IMR-90 (cell line): ENCODE measurements around the gene RADX. TPM values are rescaled to one million over a fixed set of nuclear protein-coding genes. Genes with fewer than 3 reads are reported as not detected.

Source experiments
- ATAC-seq: fragments of 200-7000 bp; cut with Tn5 transposase; 2 replicates; pipeline ENCODE4 v1.9.1; 2020; ENCODE audit warnings: low read depth, mild to moderate bottlenecking, moderate library complexity
- BruUV-seq: library from RNA; stranded (reverse); fragments of 400-500 nt; replicated peaks from 2 replicates; lab custom pipeline; 2021; lab: Mats Ljungman, UMichigan
- CTCF ChIA-PET: fragments of 300-600 bp; formaldehyde crosslinking; extraction: SDS; loops from one replicate; lab custom pipeline; 2021; ENCODE audit warnings: antibody characterized with exemption; lab: Yijun Ruan, JAX
- POLR2A ChIA-PET: fragments of 300-600 bp; sonication (Branson Sonifier 250); formaldehyde crosslinking; loops from one replicate; lab custom pipeline; 2022; ENCODE audit warnings: antibody characterized with exemption; ENCODE audit not compliant: unreplicated experiment; lab: Charles Lee
- DNase-seq: peaks from one replicate; pipeline ENCODE4 v3.0.0; 2013
- H2AFZ ChIP-seq: replicated peaks from 2 replicates; pipeline ENCODE3; 2013; ENCODE audit warnings: low read length, mild to moderate bottlenecking; ENCODE audit not compliant: poor library complexity
- H2AK5ac ChIP-seq: 2 replicates; pipeline ENCODE4 v1.6.1; 2013; ENCODE audit warnings: low read depth, low read length, inconsistent platforms
- H2AK9ac ChIP-seq: replicated peaks from 2 replicates; pipeline ENCODE3; 2013; ENCODE audit warnings: mild to moderate bottlenecking, low read depth, low read length, moderate library complexity; ENCODE audit not compliant: poor library complexity
- H2BK120ac ChIP-seq: 2 replicates; pipeline ENCODE4 v1.6.1; 2013; ENCODE audit warnings: low read depth, low read length, inconsistent platforms
- H2BK15ac ChIP-seq: 3 replicates; pipeline ENCODE4 v1.6.1; 2013; ENCODE audit warnings: low read depth, low read length, inconsistent platforms
- H2BK20ac ChIP-seq: 2 replicates; pipeline ENCODE4 v1.6.1; 2013; ENCODE audit warnings: low read depth, mild to moderate bottlenecking, inconsistent platforms, low read length, moderate library complexity
- H2BK5ac ChIP-seq: 2 replicates; pipeline ENCODE4 v1.6.1; 2013; ENCODE audit warnings: mild to moderate bottlenecking, low read depth, low read length, inconsistent platforms; ENCODE audit not compliant: poor library complexity, severe bottlenecking
- H3K14ac ChIP-seq: replicated peaks from 2 replicates; pipeline ENCODE4 v1.6.1; 2013; ENCODE audit warnings: low read depth, low read length, inconsistent platforms
- H3K18ac ChIP-seq: 2 replicates; pipeline ENCODE4 v1.6.1; 2013; ENCODE audit warnings: low read depth, low read length, control low read depth
- H3K23ac ChIP-seq: 2 replicates; pipeline ENCODE4 v1.6.1; 2013; ENCODE audit warnings: low read depth, low read length, inconsistent platforms
- H3K27ac ChIP-seq: 2 replicates; pipeline ENCODE4 v1.5.1; 2013; ENCODE audit warnings: mild to moderate bottlenecking, control low read depth, low read length; ENCODE audit not compliant: insufficient read depth
- H3K27me3 ChIP-seq: 2 replicates; pipeline ENCODE4 v1.6.1; 2013; ENCODE audit warnings: low read length; ENCODE audit not compliant: control insufficient read depth, insufficient read depth
- H3K36me3 ChIP-seq: 2 replicates; pipeline ENCODE4 v1.6.1; 2013; ENCODE audit warnings: low read length, mixed read lengths; ENCODE audit not compliant: control insufficient read depth, insufficient read depth
- H3K4ac ChIP-seq: 2 replicates; pipeline ENCODE4 v1.6.1; 2013; ENCODE audit warnings: low read depth, low read length, inconsistent platforms
- H3K4me1 ChIP-seq: 2 replicates; pipeline ENCODE4 v1.6.1; 2013; ENCODE audit warnings: low read length, mixed read lengths; ENCODE audit not compliant: control insufficient read depth, insufficient read depth
- H3K4me2 ChIP-seq: 2 replicates; pipeline ENCODE4 v1.6.1; 2013; ENCODE audit warnings: low read depth, mild to moderate bottlenecking, control low read depth, low read length, moderate library complexity
- H3K4me3 ChIP-seq: 2 replicates; pipeline ENCODE4 v1.5.1; 2013; ENCODE audit warnings: low read depth, mild to moderate bottlenecking, control low read depth, low read length, moderate library complexity; ENCODE audit not compliant: insufficient read depth
- H3K56ac ChIP-seq: 2 replicates; pipeline ENCODE4 v1.6.1; 2013; ENCODE audit warnings: low read length, inconsistent platforms; ENCODE audit not compliant: insufficient read depth; ENCODE audit errors: extremely low read depth
- H3K79me1 ChIP-seq, 2 experiments: 2 replicates each; pipeline ENCODE4 v1.6.1; 2013; ENCODE audit warnings: low read length in 2 of 2, inconsistent platforms in 1 of 2, low read depth in 1 of 2
- H3K9ac ChIP-seq: 2 replicates; pipeline ENCODE4 v1.6.1; 2013; ENCODE audit warnings: low read depth, low read length, control low read depth
- H3K9me1 ChIP-seq: 2 replicates; pipeline ENCODE4 v1.6.1; 2013; ENCODE audit warnings: low read length, inconsistent platforms; ENCODE audit not compliant: insufficient read depth
- H3K9me3 ChIP-seq: 2 replicates; pipeline ENCODE4 v1.6.1; 2013; ENCODE audit warnings: low read length; ENCODE audit not compliant: control insufficient read depth, insufficient read depth
- H4K20me1 ChIP-seq: 2 replicates; pipeline ENCODE4 v1.6.1; 2013; ENCODE audit warnings: low read length, inconsistent platforms; ENCODE audit not compliant: insufficient read depth
- H4K5ac ChIP-seq: 2 replicates; pipeline ENCODE4 v1.6.1; 2013; ENCODE audit warnings: mild to moderate bottlenecking, low read depth, low read length, control low read depth
- H4K8ac ChIP-seq, 2 experiments: 2 replicates each; pipeline ENCODE4 v1.6.1; 2013; ENCODE audit warnings: low read depth in 2 of 2, low read length in 2 of 2, control low read depth in 1 of 2, inconsistent platforms in 1 of 2
- H4K91ac ChIP-seq: 2 replicates; pipeline ENCODE4 v1.6.1; 2013; ENCODE audit warnings: low read depth, low read length, inconsistent platforms; ENCODE audit not compliant: insufficient read depth
- CEBPB ChIP-seq: IDR thresholded peaks from 2 replicates; pipeline ENCODE4 v1.6.1; 2012; ENCODE audit warnings: low read depth, low read length, improper control_type of control experiment
- POLR2A ChIP-seq: IDR thresholded peaks from 2 replicates; pipeline ENCODE4 v1.6.1; 2012; ENCODE audit warnings: mild to moderate bottlenecking, low read depth, low read length
- WGBS, 2 experiments: methylation state at CpG; one replicate each; pipeline versions ENCODE4 v1.1.5 to v1.1.7; 2013; ENCODE audit warnings: missing lambda C conversion rate in 2 of 2; ENCODE audit not compliant: insufficient read length in 1 of 2; ENCODE audit errors: extremely low coverage in 2 of 2; 5-methylcytosine and 5-hydroxymethylcytosine counted together
- dilution Hi-C: fragments of 300-500 bp; cut with HindIII; formaldehyde crosslinking; loops from one replicate; pipeline ENCODE4 v1.14.3; 2018; ENCODE audit warnings: low sequenced_read_pairs; ENCODE audit not compliant: unreplicated experiment
- in situ Hi-C: fragments of 300-500 bp; cut with MboI; formaldehyde crosslinking; loops from 3 replicates; pipeline ENCODE4 v1.14.3; 2019; ENCODE audit warnings: low sequenced_read_pairs, inconsistent platforms, mixed read lengths
- intact Hi-C: fragments of 100-400 bp; cut with micrococcal nuclease; formaldehyde crosslinking; loops from 2 replicates; pipeline ENCODE4 v1.10.0; 2022
- polyA plus RNA-seq, 3 experiments: library from polyadenylated mRNA; depleted of rRNA; stranded (reverse); fragments of >200 nt; gene quantifications; 2 replicates each; pipeline ENCODE4 v1.2.3, GENCODE V29; 2012; ENCODE audit warnings: low replicate concordance in 1 of 3
- total RNA-seq: library from RNA; depleted of rRNA; stranded (reverse); fragments of >200 nt; gene quantifications from 2 replicates; pipeline ENCODE4 v1.2.3, GENCODE V29; 2012

The RADX gene
- total and polyA plus RNA-seq, 2 of the 4 experiments (the other 2 are of a cell fraction) = 1.6 to 1.8 TPM

DNA sequence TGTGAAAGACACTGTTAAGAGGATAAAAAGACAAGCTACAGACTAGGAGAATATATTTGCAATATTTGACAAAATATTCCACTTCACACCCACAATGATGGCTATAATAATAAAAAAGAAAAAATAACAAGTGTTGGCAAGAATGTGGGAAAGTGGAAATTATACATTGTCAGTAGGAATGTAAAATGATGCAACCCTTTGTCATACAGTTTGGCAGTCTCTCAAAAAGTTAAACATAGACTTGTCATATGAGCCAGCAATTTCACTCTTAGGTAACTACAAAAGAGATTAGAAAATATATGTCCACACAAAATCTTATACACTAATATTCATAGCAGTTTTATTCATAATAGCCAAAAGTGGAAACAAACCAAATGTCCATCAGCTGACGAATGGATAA is 5.2 kb upstream of the RADX start:
- in situ Hi-C loops (no loop called here), intact Hi-C loops (no loop called here), dilution Hi-C loops (no loop called here)
- no CpG with 5 or more reads among the region's 1 CpG for WGBS, 2 experiments
- ATAC-seq = no peak
- H4K20me1 ChIP-seq = no peaks in the 10 kb centered on the region
- H4K8ac ChIP-seq = no peak overlapping the region
- ChIA-PET CTCF (no interaction called here), POLR2A (no interaction called here)
- H2BK15ac ChIP-seq = no peak overlapping the region
- no peak overlapping the region for H3K4ac ChIP-seq
- no peak overlapping the region for H4K91ac ChIP-seq
- no peaks in the 10 kb centered on the region for H3K36me3 ChIP-seq
- H3K18ac ChIP-seq = no peak overlapping the region
- no peaks in the 10 kb centered on the region for H3K9me1 ChIP-seq
- no peak overlapping the region for H3K9ac ChIP-seq
- H2BK120ac ChIP-seq = no peak overlapping the region
- no peak for DNase-seq
- H3K23ac ChIP-seq = no peak overlapping the region
- no peak overlapping the region for H2AFZ ChIP-seq
- no peak overlapping the region for H3K56ac ChIP-seq
- BruUV-seq = no TSS peak
- H2AK5ac ChIP-seq = no peak overlapping the region
- no peak overlapping the region for H2BK20ac ChIP-seq
- H3K79me1 ChIP-seq = no peaks in the 10 kb centered on the region
- H3K27ac ChIP-seq = no peak overlapping the region
- peaks cover 5% of the 10 kb centered on the region for H3K27me3 ChIP-seq
- no peak overlapping the region for H3K4me3 ChIP-seq
- no peaks in the 10 kb centered on the region for H3K9me3 ChIP-seq
- TF ChIP-seq CEBPB (peak; percentile 22; the same call in 1 of the 2 replicates), POLR2A (no peak)
- no peaks in the 10 kb centered on the region for H3K4me1 ChIP-seq
- no peak overlapping the region for H2AK9ac ChIP-seq
- no peak overlapping the region for H3K14ac ChIP-seq
- H2BK5ac ChIP-seq = no peak overlapping the region
- H4K5ac ChIP-seq = no peak overlapping the region
- no peak overlapping the region for H3K4me2 ChIP-seq
